ENCODE measurements around the gene AMN. TPM values are rescaled to one million over a fixed set of nuclear protein-coding genes. Genes with fewer than 3 reads are reported as not detected.

Gene AMN
- total and polyA plus RNA-seq, 4 donors = 2.1 to 51.2 (median 8.6) TPM

DNA sequence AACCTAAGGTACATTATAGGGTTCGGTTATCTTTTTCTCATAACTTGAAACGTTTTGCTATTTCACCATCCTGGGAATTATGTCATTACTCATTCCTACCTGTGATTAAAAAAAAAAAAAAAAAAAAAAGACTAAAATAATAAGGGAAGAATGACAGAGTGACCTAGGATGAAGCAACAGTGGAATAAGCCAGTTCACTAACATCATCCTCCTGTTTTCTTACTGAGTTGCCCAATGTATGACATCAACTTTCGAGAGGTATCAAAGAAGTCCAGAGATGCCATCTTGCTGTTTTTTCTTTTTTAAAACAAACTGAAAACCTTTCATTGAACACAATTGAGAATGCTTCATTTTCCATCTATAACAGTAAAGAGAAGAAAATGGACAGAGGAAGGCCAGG, 42.8 kb downstream of the AMN start:
- no peak overlapping the region for H3K9ac ChIP-seq (ENCODE audit: low read depth in 1 of 2, low read length in 2 of 2)
- H3K4me3 ChIP-seq (ENCODE audit: low read depth in 1 of 3, low read length in 3 of 3) = no peak overlapping the region
- no peaks in the 10 kb centered on the region for H3K9me3 ChIP-seq (ENCODE audit: control insufficient read depth in 4 of 4, low read length in 3 of 4)
- no peak overlapping the region for H3K27ac ChIP-seq (ENCODE audit: low read depth in 1 of 2, low read length in 2 of 2)
- no peaks in the 10 kb centered on the region for H3K27me3 ChIP-seq (ENCODE audit: control insufficient read depth in 4 of 4, insufficient read depth in 4 of 4, low read length in 3 of 4)
- peaks cover 24 to 84% (median 67%) of the 10 kb centered on the region in 4 donors for H3K36me3 ChIP-seq (ENCODE audit: control insufficient read depth in 4 of 4, insufficient read depth in 3 of 4, low read depth in 1 of 4, low read length in 3 of 4)
- TF ChIP-seq, protein P1, sequence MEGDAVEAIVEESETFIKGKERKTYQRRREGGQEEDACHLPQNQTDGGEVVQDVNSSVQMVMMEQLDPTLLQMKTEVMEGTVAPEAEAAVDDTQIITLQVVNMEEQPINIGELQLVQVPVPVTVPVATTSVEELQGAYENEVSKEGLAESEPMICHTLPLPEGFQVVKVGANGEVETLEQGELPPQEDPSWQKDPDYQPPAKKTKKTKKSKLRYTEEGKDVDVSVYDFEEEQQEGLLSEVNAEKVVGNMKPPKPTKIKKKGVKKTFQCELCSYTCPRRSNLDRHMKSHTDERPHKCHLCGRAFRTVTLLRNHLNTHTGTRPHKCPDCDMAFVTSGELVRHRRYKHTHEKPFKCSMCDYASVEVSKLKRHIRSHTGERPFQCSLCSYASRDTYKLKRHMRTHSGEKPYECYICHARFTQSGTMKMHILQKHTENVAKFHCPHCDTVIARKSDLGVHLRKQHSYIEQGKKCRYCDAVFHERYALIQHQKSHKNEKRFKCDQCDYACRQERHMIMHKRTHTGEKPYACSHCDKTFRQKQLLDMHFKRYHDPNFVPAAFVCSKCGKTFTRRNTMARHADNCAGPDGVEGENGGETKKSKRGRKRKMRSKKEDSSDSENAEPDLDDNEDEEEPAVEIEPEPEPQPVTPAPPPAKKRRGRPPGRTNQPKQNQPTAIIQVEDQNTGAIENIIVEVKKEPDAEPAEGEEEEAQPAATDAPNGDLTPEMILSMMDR (IDR thresholded peaks at IDR 0.05; ENCODE audit: low read depth, low read length, missing input control) = no peak
- TF ChIP-seq, protein P2, sequence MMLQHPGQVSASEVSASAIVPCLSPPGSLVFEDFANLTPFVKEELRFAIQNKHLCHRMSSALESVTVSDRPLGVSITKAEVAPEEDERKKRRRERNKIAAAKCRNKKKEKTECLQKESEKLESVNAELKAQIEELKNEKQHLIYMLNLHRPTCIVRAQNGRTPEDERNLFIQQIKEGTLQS (IDR thresholded peaks at IDR 0.05) = no peak
- no peak for TF ChIP-seq FOXA2 (IDR thresholded peaks at IDR 0.05)
- TF ChIP-seq, protein P3, sequence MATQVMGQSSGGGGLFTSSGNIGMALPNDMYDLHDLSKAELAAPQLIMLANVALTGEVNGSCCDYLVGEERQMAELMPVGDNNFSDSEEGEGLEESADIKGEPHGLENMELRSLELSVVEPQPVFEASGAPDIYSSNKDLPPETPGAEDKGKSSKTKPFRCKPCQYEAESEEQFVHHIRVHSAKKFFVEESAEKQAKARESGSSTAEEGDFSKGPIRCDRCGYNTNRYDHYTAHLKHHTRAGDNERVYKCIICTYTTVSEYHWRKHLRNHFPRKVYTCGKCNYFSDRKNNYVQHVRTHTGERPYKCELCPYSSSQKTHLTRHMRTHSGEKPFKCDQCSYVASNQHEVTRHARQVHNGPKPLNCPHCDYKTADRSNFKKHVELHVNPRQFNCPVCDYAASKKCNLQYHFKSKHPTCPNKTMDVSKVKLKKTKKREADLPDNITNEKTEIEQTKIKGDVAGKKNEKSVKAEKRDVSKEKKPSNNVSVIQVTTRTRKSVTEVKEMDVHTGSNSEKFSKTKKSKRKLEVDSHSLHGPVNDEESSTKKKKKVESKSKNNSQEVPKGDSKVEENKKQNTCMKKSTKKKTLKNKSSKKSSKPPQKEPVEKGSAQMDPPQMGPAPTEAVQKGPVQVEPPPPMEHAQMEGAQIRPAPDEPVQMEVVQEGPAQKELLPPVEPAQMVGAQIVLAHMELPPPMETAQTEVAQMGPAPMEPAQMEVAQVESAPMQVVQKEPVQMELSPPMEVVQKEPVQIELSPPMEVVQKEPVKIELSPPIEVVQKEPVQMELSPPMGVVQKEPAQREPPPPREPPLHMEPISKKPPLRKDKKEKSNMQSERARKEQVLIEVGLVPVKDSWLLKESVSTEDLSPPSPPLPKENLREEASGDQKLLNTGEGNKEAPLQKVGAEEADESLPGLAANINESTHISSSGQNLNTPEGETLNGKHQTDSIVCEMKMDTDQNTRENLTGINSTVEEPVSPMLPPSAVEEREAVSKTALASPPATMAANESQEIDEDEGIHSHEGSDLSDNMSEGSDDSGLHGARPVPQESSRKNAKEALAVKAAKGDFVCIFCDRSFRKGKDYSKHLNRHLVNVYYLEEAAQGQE (IDR thresholded peaks at IDR 0.05) = no peak
- no peak for TF ChIP-seq NR2F2 (IDR thresholded peaks at IDR 0.05)
- no peak for TF ChIP-seq TAF1 (conservative IDR thresholded peaks at IDR 0.05)
- TF ChIP-seq JUND (IDR thresholded peaks at IDR 0.05) = no peak
- TF ChIP-seq RAD21 (IDR thresholded peaks at IDR 0.05) = no peak
- TF ChIP-seq SP1 (IDR thresholded peaks at IDR 0.05) = no peak
- no peak for TF ChIP-seq HNF4A (conservative IDR thresholded peaks at IDR 0.05)
- TF ChIP-seq FOXA1 (IDR thresholded peaks at IDR 0.05) = no peak
- no peak for TF ChIP-seq EGR1 (IDR thresholded peaks at IDR 0.05; ENCODE audit: low read depth in 2 of 2)
- TF ChIP-seq, protein P4, sequence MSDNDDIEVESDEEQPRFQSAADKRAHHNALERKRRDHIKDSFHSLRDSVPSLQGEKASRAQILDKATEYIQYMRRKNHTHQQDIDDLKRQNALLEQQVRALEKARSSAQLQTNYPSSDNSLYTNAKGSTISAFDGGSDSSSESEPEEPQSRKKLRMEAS (IDR thresholded peaks at IDR 0.05) = no peak
- peaks cover 0 to 2% (median 0%) of the 10 kb centered on the region in 4 donors for H3K4me1 ChIP-seq (ENCODE audit: control insufficient read depth in 4 of 4, insufficient read depth in 4 of 4, low read length in 3 of 4)
- 80% methylated on average over 3 of the region's 3 CpGs for WGBS
- DNase-seq (ENCODE audit: low spot score) = no peak

DNA sequence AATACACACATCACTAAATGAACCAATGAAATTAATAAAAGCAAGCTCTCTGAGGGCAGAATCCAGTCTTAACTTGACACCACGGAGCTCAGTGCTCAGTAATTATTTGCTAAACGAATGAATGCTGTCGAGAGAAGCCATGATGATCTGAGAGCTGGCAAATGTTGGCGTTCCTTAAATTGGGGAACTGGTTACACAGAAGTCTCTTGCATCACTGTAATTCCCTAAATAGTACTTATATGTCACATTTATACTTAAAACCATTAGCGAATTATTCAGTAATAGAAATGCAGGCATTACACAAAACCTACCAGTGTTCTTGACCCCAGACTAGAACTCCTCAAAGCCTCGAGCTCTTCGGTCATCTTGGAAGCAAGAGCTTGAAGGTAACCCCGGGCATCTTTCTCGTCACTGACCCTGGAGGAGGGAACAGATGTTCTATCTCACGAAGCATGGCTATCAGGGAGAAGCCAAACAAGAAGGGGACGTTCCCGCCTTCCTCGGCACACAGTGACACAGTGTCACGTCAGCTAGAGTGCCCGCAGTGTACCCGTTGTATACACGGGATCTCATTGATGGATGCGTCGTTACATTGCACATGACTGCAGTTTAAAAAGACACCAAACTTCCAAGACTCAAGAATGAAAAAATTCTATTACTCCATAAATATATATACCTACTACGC, 43.6 kb downstream of the AMN start:
- WGBS = 95% methylated on average over 20 of the region's 20 CpGs
- Histone ChIP-seq H3K36me3 (ENCODE audit: control insufficient read depth in 4 of 4, insufficient read depth in 3 of 4, low read depth in 1 of 4, low read length in 3 of 4) (peaks cover 24 to 85% (median 69%) of the 10 kb centered on the region in 4 donors), H3K9me3 (ENCODE audit: control insufficient read depth in 4 of 4, low read length in 3 of 4) (no peaks in the 10 kb centered on the region), H3K27ac (ENCODE audit: low read depth in 1 of 2, low read length in 2 of 2) (no peak overlapping the region), H3K4me3 (ENCODE audit: low read depth in 1 of 3, low read length in 3 of 3) (no peak overlapping the region), H3K27me3 (ENCODE audit: control insufficient read depth in 4 of 4, insufficient read depth in 4 of 4, low read length in 3 of 4) (no peaks in the 10 kb centered on the region), H3K4me1 (ENCODE audit: control insufficient read depth in 4 of 4, insufficient read depth in 4 of 4, low read length in 3 of 4) (peaks cover 0 to 2% (median 0%) of the 10 kb centered on the region in 4 donors), H3K9ac (ENCODE audit: low read depth in 1 of 2, low read length in 2 of 2) (no peak overlapping the region)
- TF ChIP-seq HNF4A (conservative IDR thresholded peaks at IDR 0.05) (no peak), JUND (IDR thresholded peaks at IDR 0.05) (no peak), EGR1 (IDR thresholded peaks at IDR 0.05; ENCODE audit: low read depth in 2 of 2) (no peak), TAF1 (conservative IDR thresholded peaks at IDR 0.05) (no peak), SP1 (IDR thresholded peaks at IDR 0.05) (no peak), GABPA (IDR thresholded peaks at IDR 0.05 in 1 of 2, conservative IDR thresholded peaks at IDR 0.05 in 1 of 2) (no peak), YY1 (IDR thresholded peaks at IDR 0.05) (no peak)
- TF ChIP-seq, protein P2 (IDR thresholded peaks at IDR 0.05) = no peak
- TF ChIP-seq, protein P3 (IDR thresholded peaks at IDR 0.05) = no peak
- DNase-seq (ENCODE audit: low spot score) = no peak

Data from liver (tissue), 9 donors.